ENCODE results near the gene ADRA1B.

Gene ADRA1B

GRCh38 chr5:159910843-159911229 is 5.4 kb upstream of the ADRA1B start:
- Histone ChIP-seq H2AFZ (no peak overlapping the region), H3K36me3 (ENCODE audit: control insufficient read depth, insufficient read depth, low read length) (no peaks in the 10 kb centered on the region), H3K9ac (no peak overlapping the region), H3K4me2 (ENCODE audit: low read length) (no peak overlapping the region), H3K79me2 (no peaks in the 10 kb centered on the region), H3K4me3 (ENCODE audit: low read depth, low read length) (no peak overlapping the region), H3K27ac (no peak overlapping the region), H3K9me3 (ENCODE audit: control insufficient read depth, low read length) (no peaks in the 10 kb centered on the region), H3K27me3 (ENCODE audit: control insufficient read depth, insufficient read depth, low read length) (no peaks in the 10 kb centered on the region), H3K4me1 (no peaks in the 10 kb centered on the region)
- no peak for TF ChIP-seq CTCF (IDR thresholded peaks at IDR 0.05)

- Histone ChIP-seq H3K4me2 (ENCODE audit: low read length) (no peak overlapping the region), H2AFZ (no peak overlapping the region), H3K9me3 (ENCODE audit: control insufficient read depth, low read length) (no peaks in the 10 kb centered on the region), H3K9ac (no peak overlapping the region), H3K4me3 (ENCODE audit: low read depth, low read length) (no peak overlapping the region), H3K27ac (no peak overlapping the region), H3K36me3 (ENCODE audit: control insufficient read depth, insufficient read depth, low read length) (no peaks in the 10 kb centered on the region), H3K79me2 (no peaks in the 10 kb centered on the region), H3K27me3 (ENCODE audit: control insufficient read depth, insufficient read depth, low read length) (no peaks in the 10 kb centered on the region), H3K4me1 (no peaks in the 10 kb centered on the region)
- TF ChIP-seq CTCF (IDR thresholded peaks at IDR 0.05) = no peak
Measured at GRCh38 chr5:159911349-159911748, 4.9 kb upstream of the ADRA1B start.

GRCh38 chr5:159912033-159912800 is 4.1 kb upstream of the ADRA1B start:
- Histone ChIP-seq H3K79me2 (no peaks in the 10 kb centered on the region), H3K27ac (no peak overlapping the region), H3K4me1 (no peaks in the 10 kb centered on the region), H3K4me2 (ENCODE audit: low read length) (no peak overlapping the region), H3K4me3 (ENCODE audit: low read depth, low read length) (no peak overlapping the region), H3K36me3 (ENCODE audit: control insufficient read depth, insufficient read depth, low read length) (no peaks in the 10 kb centered on the region), H3K9ac (no peak overlapping the region), H3K27me3 (ENCODE audit: control insufficient read depth, insufficient read depth, low read length) (no peaks in the 10 kb centered on the region), H3K9me3 (ENCODE audit: control insufficient read depth, low read length) (no peaks in the 10 kb centered on the region), H2AFZ (no peak overlapping the region)
- TF ChIP-seq CTCF (IDR thresholded peaks at IDR 0.05) = no peak

GRCh38 chr5:159913048-159913447 is 3.2 kb upstream of the ADRA1B start:
- no peaks in the 10 kb centered on the region for H3K36me3 ChIP-seq (ENCODE audit: control insufficient read depth, insufficient read depth, low read length)
- H3K27ac ChIP-seq = no peak overlapping the region
- H3K79me2 ChIP-seq = no peaks in the 10 kb centered on the region
- no peak overlapping the region for H3K4me2 ChIP-seq (ENCODE audit: low read length)
- H3K9ac ChIP-seq = no peak overlapping the region
- H2AFZ ChIP-seq = no peak overlapping the region
- TF ChIP-seq CTCF (IDR thresholded peaks at IDR 0.05) = no peak
- H3K4me1 ChIP-seq = no peaks in the 10 kb centered on the region
- H3K27me3 ChIP-seq (ENCODE audit: control insufficient read depth, insufficient read depth, low read length) = no peaks in the 10 kb centered on the region
- no peak overlapping the region for H3K4me3 ChIP-seq (ENCODE audit: low read depth, low read length)
- H3K9me3 ChIP-seq (ENCODE audit: control insufficient read depth, low read length) = no peaks in the 10 kb centered on the region

GRCh38 chr5:159913501-159913900 is 2.8 kb upstream of the ADRA1B start:
- Histone ChIP-seq H3K4me1 (no peaks in the 10 kb centered on the region), H3K4me2 (ENCODE audit: low read length) (no peak overlapping the region), H2AFZ (no peak overlapping the region), H3K27me3 (ENCODE audit: control insufficient read depth, insufficient read depth, low read length) (no peaks in the 10 kb centered on the region), H3K4me3 (ENCODE audit: low read depth, low read length) (no peak overlapping the region), H3K9ac (no peak overlapping the region), H3K9me3 (ENCODE audit: control insufficient read depth, low read length) (no peaks in the 10 kb centered on the region), H3K27ac (no peak overlapping the region), H3K79me2 (no peaks in the 10 kb centered on the region), H3K36me3 (ENCODE audit: control insufficient read depth, insufficient read depth, low read length) (no peaks in the 10 kb centered on the region)
- TF ChIP-seq CTCF (IDR thresholded peaks at IDR 0.05) = no peak
